ENCODE measurements around the gene MIDN. TPM values are rescaled to one million over a fixed set of nuclear protein-coding genes. Genes with fewer than 3 reads are reported as not detected.

The MIDN gene
- total and polyA plus RNA-seq, 2 donors (not counting 3 experiments of a cell fraction or from before 2014, with no cell fraction given): 20.0 to 85.9 TPM

DNA sequence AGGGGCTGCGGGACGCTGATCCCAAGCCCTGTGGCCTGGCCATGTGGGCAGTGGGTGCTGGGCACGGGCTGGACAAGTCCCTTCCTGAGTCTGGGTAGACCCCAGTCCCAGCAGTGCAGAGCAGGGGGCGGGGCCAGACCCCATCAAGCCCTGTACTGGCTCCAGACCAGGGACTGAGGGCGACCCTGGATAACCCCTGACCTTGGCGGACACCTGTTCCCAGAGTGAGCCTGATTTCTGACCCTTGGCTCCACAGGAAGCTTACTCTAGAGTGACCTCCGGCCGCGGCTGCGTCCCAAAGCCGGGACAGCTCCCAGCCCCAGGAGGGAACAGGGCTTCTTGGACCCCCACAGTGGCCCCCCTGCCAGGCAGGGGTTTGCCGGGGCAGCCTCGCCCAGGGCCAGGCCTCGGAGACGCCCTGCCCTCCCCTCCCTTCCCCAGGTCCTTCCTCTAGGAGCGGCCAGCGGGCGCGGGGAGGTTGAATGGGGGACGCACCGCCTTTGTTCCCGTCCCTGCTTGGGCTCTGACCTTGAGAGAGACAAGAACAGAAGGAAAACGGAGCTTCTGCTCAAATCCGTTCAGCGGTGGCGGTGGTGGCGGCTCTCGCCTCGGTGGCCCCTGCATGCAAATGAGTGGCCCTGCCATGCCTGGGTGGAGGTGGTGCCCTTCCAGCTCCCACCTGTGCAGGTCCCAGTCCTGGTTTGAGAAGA, 35.0 kb downstream of the MIDN start:
- dilution Hi-C loops (cut with MboI; ENCODE audit: extremely low pct_ligation_motif_present, low sequenced_read_pairs) (no loop called here), intact Hi-C loops (cut with micrococcal nuclease) (loop anchor here (5.0 kb wide), 1 partner anchor 229 kb away; the partner anchor contains the start of gene ADAMTSL5)
- Histone ChIP-seq H3K9me1 (replicated peaks; ENCODE audit: control insufficient read depth, extremely low read depth, insufficient read depth, low read length) (no peaks in the 10 kb centered on the region), H3K9me3 (replicated peaks; ENCODE audit: control insufficient read depth, insufficient read depth, low read length) (no peaks in the 10 kb centered on the region), H3K9ac (replicated peaks; ENCODE audit: extremely low read depth, insufficient read depth, low read length) (no peak overlapping the region), H2AFZ (ENCODE audit: low read depth, low read length) (no peak overlapping the region), H4K20me1 (replicated peaks; ENCODE audit: control insufficient read depth, extremely low read depth, insufficient read depth, low read length) (no peaks in the 10 kb centered on the region), H3K27ac (ENCODE audit: insufficient read depth, low read depth, low read length) (no peak overlapping the region), H3K4me2 (ENCODE audit: insufficient read depth, low read length) (no peak overlapping the region), H3K27me3 (ENCODE audit: control insufficient read depth in 2 of 2, insufficient read depth in 2 of 2, low read length in 2 of 2) (peaks cover 8 to 20% of the 10 kb centered on the region in 2 experiments), H3K4me1 (ENCODE audit: control insufficient read depth, extremely low read depth, insufficient read depth, low read length) (no peaks in the 10 kb centered on the region), H3K36me3 (ENCODE audit: control insufficient read depth in 2 of 2, extremely low read depth in 1 of 2, insufficient read depth in 2 of 2, low read length in 2 of 2) (peaks cover 0 to 5% of the 10 kb centered on the region in 2 experiments), H3K79me2 (ENCODE audit: control insufficient read depth, insufficient read depth, low read length) (no peaks in the 10 kb centered on the region), H3K4me3 (replicated peaks in 1 of 3; ENCODE audit: insufficient read depth in 1 of 3, low read depth in 1 of 3, low read length in 3 of 3) (no peak overlapping the region)
- TF ChIP-seq GATA2 (IDR thresholded peaks at IDR 0.05; ENCODE audit: insufficient read depth, insufficient read length, low read depth, low read length) (no peak), POLR2A (IDR thresholded peaks at IDR 0.05; ENCODE audit: low read depth, low read length) (no peak), JUN (IDR thresholded peaks at IDR 0.05; ENCODE audit: borderline replicate concordance, insufficient read depth, insufficient read length, low read depth) (no peak), MYC (IDR thresholded peaks at IDR 0.05; ENCODE audit: low read depth, low read length) (no peak), FOS (IDR thresholded peaks at IDR 0.05; ENCODE audit: borderline replicate concordance, insufficient read depth, low read length) (no peak)
- TF ChIP-seq, protein P1, sequence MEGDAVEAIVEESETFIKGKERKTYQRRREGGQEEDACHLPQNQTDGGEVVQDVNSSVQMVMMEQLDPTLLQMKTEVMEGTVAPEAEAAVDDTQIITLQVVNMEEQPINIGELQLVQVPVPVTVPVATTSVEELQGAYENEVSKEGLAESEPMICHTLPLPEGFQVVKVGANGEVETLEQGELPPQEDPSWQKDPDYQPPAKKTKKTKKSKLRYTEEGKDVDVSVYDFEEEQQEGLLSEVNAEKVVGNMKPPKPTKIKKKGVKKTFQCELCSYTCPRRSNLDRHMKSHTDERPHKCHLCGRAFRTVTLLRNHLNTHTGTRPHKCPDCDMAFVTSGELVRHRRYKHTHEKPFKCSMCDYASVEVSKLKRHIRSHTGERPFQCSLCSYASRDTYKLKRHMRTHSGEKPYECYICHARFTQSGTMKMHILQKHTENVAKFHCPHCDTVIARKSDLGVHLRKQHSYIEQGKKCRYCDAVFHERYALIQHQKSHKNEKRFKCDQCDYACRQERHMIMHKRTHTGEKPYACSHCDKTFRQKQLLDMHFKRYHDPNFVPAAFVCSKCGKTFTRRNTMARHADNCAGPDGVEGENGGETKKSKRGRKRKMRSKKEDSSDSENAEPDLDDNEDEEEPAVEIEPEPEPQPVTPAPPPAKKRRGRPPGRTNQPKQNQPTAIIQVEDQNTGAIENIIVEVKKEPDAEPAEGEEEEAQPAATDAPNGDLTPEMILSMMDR (IDR thresholded peaks at IDR 0.05; ENCODE audit: extremely low read depth in 1 of 2, insufficient read depth in 1 of 2, low read depth in 1 of 2, low read length in 2 of 2): no peak
- TF ChIP-seq, protein P2, sequence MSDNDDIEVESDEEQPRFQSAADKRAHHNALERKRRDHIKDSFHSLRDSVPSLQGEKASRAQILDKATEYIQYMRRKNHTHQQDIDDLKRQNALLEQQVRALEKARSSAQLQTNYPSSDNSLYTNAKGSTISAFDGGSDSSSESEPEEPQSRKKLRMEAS (IDR thresholded peaks at IDR 0.05; ENCODE audit: insufficient read depth, insufficient read length): no peak
- DNase-seq (ENCODE audit: low read depth, low spot score) (no peak), FAIRE-seq (no peak)
- BruUV-seq (replicated peaks): no TSS peak
- POLR2A ChIA-PET: interaction anchor here (1.6 kb wide), 1 partner anchor 14 kb away, joined by 7 read pairs; the partner anchor contains the start of gene CIRBP
- CTCF ChIA-PET: interaction anchor here (0.6 to 1.7 kb wide), 6 partner anchors 12 to 152 kb away, joined by 3 to 5 read pairs (median 4); no protein-coding TSS in a partner anchor

All from endothelial cell of umbilical vein (primary cell).